Cortex of kidney (tissue), 1 donor: ENCODE measurements around the gene IL6R.

ENCODE experiments used
- DNase-seq: peaks from one replicate; lab custom pipeline; 2025; lab: John Stamatoyannopoulos, UW

Gene IL6R

GRCh38 chr1:154453574-154454352, 48.6 kb downstream of the IL6R start:
- DNase-seq = no peak

- DNase-seq = no peak
Measured at GRCh38 chr1:154454386-154455120, 49.4 kb downstream of the IL6R start.

- DNase-seq = no peak
Measured at GRCh38 chr1:154456631-154457030, 51.5 kb downstream of the IL6R start.

- DNase-seq = no peak
Measured at GRCh38 chr1:154459080-154459479, 53.9 kb downstream of the IL6R start.

GRCh38 chr1:154460695-154461260, 55.6 kb downstream of the IL6R start:
- no peak for DNase-seq

- DNase-seq = no peak
Measured at GRCh38 chr1:154463512-154463990, 58.4 kb downstream of the IL6R start.

- DNase-seq = no peak
Measured at GRCh38 chr1:154465621-154466195, 60.6 kb downstream of the IL6R start.

GRCh38 chr1:154466206-154466605, 61.1 kb downstream of the IL6R start:
- no peak for DNase-seq

- DNase-seq = no peak
Measured at GRCh38 chr1:154466921-154467417, 61.8 kb downstream of the IL6R start.

- DNase-seq = no peak
Measured at GRCh38 chr1:154467434-154468102, 62.4 kb downstream of the IL6R start.

GRCh38 chr1:154468535-154469250, 63.5 kb downstream of the IL6R start:
- DNase-seq = no peak

- no peak for DNase-seq
Measured at GRCh38 chr1:154469844-154470560, 64.9 kb downstream of the IL6R start.

- DNase-seq = no peak
Measured at GRCh38 chr1:154471304-154471703, 66.2 kb downstream of the IL6R start.

GRCh38 chr1:154474802-154475201, 69.7 kb downstream of the IL6R start:
- DNase-seq = no peak

- no peak for DNase-seq
Measured at GRCh38 chr1:154476791-154477190, 71.6 kb downstream of the IL6R start.

GRCh38 chr1:154478013-154478412, 72.9 kb downstream of the IL6R start:
- DNase-seq = no peak

- DNase-seq = no peak
Measured at GRCh38 chr1:154478639-154479038, 73.5 kb downstream of the IL6R start.

GRCh38 chr1:154479764-154480421, 74.8 kb downstream of the IL6R start:
- DNase-seq = no peak

GRCh38 chr1:154481053-154481452, 75.9 kb downstream of the IL6R start:
- DNase-seq = no peak
